NB4 (cell line): ENCODE measurements around the gene SNTB2.

ENCODE experiments used
- DNase-seq: peaks from one replicate; pipeline ENCODE4 v3.0.0; 2010; ENCODE audit warnings: low read depth
- H3K4me3 ChIP-seq: one replicate; pipeline ENCODE4 v1.5.1; 2011; ENCODE audit warnings: mild to moderate bottlenecking, low read depth, low read length, moderate library complexity
- MAX ChIP-seq: IDR thresholded peaks from 2 replicates; pipeline ENCODE4 v1.6.1; 2011; ENCODE audit warnings: low read depth, low read length
- MYC ChIP-seq: IDR thresholded peaks from 2 replicates; pipeline ENCODE4 v1.6.1; 2011; ENCODE audit warnings: low read depth, low read length
- POLR2A ChIP-seq: IDR thresholded peaks from 2 replicates; pipeline ENCODE4 v1.6.1; 2011; ENCODE audit warnings: mild to moderate bottlenecking; ENCODE audit not compliant: insufficient read length; ENCODE audit errors: extremely low read depth
- TF ChIP-seq, protein P1 (sequence below): IDR thresholded peaks from one replicate; pipeline ENCODE4 v1.5.1; 2012; ENCODE audit warnings: low read depth, low read length

SNTB2 gene

GRCh38 chr16:69329369-69330285 lies 142.7 kb downstream of the SNTB2 start:
- DNase-seq, result no peak
- peak overlapping the region; percentile 89 for H3K4me3 ChIP-seq
- TF ChIP-seq MYC, result no peak
- TF ChIP-seq, protein P1, sequence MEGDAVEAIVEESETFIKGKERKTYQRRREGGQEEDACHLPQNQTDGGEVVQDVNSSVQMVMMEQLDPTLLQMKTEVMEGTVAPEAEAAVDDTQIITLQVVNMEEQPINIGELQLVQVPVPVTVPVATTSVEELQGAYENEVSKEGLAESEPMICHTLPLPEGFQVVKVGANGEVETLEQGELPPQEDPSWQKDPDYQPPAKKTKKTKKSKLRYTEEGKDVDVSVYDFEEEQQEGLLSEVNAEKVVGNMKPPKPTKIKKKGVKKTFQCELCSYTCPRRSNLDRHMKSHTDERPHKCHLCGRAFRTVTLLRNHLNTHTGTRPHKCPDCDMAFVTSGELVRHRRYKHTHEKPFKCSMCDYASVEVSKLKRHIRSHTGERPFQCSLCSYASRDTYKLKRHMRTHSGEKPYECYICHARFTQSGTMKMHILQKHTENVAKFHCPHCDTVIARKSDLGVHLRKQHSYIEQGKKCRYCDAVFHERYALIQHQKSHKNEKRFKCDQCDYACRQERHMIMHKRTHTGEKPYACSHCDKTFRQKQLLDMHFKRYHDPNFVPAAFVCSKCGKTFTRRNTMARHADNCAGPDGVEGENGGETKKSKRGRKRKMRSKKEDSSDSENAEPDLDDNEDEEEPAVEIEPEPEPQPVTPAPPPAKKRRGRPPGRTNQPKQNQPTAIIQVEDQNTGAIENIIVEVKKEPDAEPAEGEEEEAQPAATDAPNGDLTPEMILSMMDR, result no peak
- no peak; the same call in 1 of the 2 replicates for TF ChIP-seq MAX
- no peak for TF ChIP-seq POLR2A

DNA sequence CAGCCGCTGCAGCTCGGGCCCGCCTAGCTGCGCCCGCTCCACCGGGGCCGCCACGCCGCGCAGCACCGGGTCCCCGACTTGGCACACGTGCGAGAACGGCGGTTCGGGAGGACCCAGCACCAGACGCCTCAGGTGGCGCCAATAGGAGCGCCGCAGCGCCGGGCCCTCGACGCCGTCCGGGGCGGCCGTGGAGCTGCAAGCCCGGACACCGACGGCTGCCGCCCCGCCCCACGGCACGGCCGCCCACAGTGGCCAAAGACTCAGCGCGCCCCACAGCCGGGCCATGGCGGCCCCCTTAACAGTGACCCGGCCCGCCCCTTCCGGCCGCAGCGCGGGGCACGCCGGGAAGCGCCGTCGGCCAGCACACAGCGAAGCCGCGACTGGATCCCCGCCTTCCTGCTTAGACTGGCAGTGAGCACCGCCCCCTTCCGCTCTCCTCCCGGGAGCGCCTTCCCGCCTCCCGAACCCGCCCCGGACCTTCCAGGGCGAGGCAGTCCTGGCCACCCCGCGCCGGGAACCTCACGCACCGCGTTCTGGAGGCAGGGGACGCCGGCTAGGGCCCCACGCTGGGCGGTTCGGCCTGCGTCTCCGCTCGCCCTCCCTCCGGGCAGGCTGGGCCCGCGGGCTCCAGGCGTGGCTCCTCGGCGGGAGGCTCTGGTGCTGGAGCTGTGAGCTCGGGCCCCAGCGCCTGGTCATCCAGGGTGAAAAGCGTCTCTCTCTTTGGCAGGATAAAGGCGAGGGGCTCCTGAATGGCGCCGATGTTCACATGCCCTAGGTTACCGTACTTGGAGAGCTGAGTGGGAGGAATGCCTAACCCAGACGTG lies 143.5 kb downstream of the SNTB2 start, which contains the start of gene PDF:
Gene PDF (minus strand): TSS at position 303 of the 824 bp plus-strand sequence. CDS start 18 bp downstream, at position 285.
- H3K4me3 ChIP-seq, result peak within 1 kb of the TSS; percentile 89
- peak; percentile 97 for DNase-seq
- TF ChIP-seq MAX (peak; percentile 54), POLR2A (peak; percentile 57), MYC (peak; percentile 64)
- TF ChIP-seq, protein P1, result no peak

- no peak overlapping the region for H3K4me3 ChIP-seq
- DNase-seq, result no peak
- TF ChIP-seq POLR2A (no peak), MAX (no peak), MYC (no peak)
- TF ChIP-seq, protein P1, result no peak
Measured at GRCh38 chr16:69334696-69335095, 147.7 kb downstream of the SNTB2 start.

GRCh38 chr16:69338557-69339288 lies 151.8 kb downstream of the SNTB2 start:
- peak overlapping the region; percentile 98 for H3K4me3 ChIP-seq
- DNase-seq, result no peak
- TF ChIP-seq MAX (no peak), MYC (no peak), POLR2A (no peak)
- TF ChIP-seq, protein P1, result no peak

DNA sequence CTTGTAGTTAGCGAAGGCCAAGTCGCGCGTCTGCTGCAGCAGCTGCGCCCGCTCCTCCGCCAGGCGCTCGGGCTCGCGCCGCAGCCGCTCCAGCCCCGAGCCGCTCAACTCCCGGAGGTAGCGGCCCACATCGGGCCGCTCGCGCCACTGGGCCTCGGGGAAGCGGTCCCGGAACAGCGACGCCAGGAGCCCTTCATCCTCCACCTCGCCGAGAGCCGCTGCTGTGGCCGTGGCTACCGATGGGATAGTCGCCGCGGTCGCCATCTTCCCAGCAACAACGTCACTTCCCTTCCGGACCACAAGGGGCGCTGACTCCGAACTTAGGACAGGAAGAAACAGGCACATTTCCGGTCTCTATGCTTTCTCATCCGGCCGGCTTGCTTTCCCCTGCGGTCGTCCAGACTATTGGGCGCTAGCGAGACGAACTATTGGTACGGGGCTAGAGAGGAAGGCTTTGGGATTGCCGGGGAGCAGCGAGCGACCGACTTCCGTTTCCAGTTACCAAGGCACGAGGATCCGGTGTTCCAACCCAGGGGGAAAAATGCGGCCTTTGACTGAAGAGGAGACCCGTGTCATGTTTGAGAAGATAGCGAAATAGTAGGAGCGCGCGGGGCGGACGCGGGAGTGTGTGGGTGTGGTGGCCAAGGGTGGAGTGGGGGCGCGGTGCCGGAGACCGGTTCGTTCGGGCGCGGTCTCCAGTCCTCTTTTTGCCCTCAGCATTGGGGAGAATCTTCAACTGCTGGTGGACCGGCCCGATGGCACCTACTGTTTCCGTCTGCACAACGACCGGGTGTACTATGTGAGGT lies 152.5 kb downstream of the SNTB2 start, which contains the start of the genes COG8 and NIP7:
Gene COG8 (minus strand): TSS at position 276 of the 806 bp plus-strand sequence. CDS start 12 bp downstream, at position 264.
Gene NIP7 (plus strand): TSS at position 484 of the 806 bp plus-strand sequence. CDS start 58 bp downstream, at position 542.
- peak; percentile 100 for DNase-seq
- TF ChIP-seq MYC (peak; percentile 98), POLR2A (peak; percentile 73), MAX (peak; percentile 94)
- TF ChIP-seq, protein P1, result peak; percentile 62

More for the DNA sequence above, 152.5 kb downstream of the SNTB2 start, which contains the start of the genes COG8 and NIP7:
- H3K4me3 ChIP-seq, result peak within 1 kb of the TSS; percentile 98
